Erythroblast (primary cell): Measurements from ENCODE around the gene CWF19L2.

Experiments
- GATA1 ChIP-seq: IDR thresholded peaks from 2 replicates; pipeline ENCODE4 v1.6.1; 2011; ENCODE audit warnings: low read depth, mild to moderate bottlenecking, control low read depth, low read length, moderate library complexity
- POLR2A ChIP-seq: IDR thresholded peaks from 2 replicates; pipeline ENCODE4 v1.6.1; 2011; ENCODE audit warnings: mild to moderate bottlenecking, low read length

GRCh38 chr11:107478922-107479321 lies 21.3 kb upstream of the CWF19L2 start:
- TF ChIP-seq POLR2A (no peak), GATA1 (no peak)
